Measurements from ENCODE around the gene PNPLA6.

DNA sequence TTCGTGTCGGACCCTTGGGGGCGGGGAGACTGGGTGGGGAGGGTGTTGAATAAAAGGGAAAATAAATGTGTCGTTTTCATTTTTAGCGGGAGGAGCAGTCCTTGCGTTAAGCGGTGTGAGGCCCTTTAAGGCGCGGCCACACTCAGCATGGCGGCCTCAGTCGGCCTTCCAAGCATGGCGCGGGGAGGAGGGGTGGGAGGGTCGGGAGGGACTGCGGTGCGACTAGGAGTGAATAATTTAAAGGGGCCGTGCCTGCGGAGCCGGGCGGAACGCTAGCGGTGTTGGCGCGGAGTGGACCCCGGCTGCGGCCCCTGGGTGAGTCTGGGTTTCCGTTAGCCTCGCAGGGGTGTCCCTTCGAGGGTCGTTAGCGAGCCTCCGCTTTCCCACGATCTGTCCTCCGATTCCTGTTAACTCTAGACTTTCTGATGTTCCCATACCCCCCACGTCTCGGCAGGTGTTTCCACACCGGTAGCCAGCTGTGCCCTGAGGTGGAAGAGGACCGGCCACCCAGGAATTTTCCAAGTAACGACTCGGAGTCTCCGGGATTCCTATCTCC lies 1.5 kb upstream of the PNPLA6 start:
- TF ChIP-seq, protein P1, sequence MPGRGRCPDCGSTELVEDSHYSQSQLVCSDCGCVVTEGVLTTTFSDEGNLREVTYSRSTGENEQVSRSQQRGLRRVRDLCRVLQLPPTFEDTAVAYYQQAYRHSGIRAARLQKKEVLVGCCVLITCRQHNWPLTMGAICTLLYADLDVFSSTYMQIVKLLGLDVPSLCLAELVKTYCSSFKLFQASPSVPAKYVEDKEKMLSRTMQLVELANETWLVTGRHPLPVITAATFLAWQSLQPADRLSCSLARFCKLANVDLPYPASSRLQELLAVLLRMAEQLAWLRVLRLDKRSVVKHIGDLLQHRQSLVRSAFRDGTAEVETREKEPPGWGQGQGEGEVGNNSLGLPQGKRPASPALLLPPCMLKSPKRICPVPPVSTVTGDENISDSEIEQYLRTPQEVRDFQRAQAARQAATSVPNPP (IDR thresholded peaks at IDR 0.05; ENCODE audit: borderline replicate concordance, insufficient read depth, insufficient read length), result no peak
- TF ChIP-seq KDM1A (IDR thresholded peaks at IDR 0.05) (no peak), ZFX (CRISPR knock-in tag; IDR thresholded peaks at IDR 0.05) (peak; percentile 41), CTCF (IDR thresholded peaks at IDR 0.05 in 2 of 3, conservative IDR thresholded peaks at IDR 0.05 in 1 of 3; ENCODE audit: insufficient read depth in 2 of 3, low read depth in 1 of 3, low read length in 3 of 3) (no peak), ZBTB1 (CRISPR knock-in tag; IDR thresholded peaks at IDR 0.05; ENCODE audit: borderline replicate concordance, low read depth) (no peak), EGR1 (conservative IDR thresholded peaks at IDR 0.05) (no peak), FOXK2 (conservative IDR thresholded peaks at IDR 0.05 in 1 of 2, IDR thresholded peaks at IDR 0.05 in 1 of 2; ENCODE audit: low read depth in 2 of 2) (no peak), MXI1 (IDR thresholded peaks at IDR 0.05; ENCODE audit: low read depth, low read length) (no peak), TEAD1 (CRISPR knock-in tag; IDR thresholded peaks at IDR 0.05) (no peak), FOS (IDR thresholded peaks at IDR 0.05; ENCODE audit: extremely low read depth, insufficient read length) (no peak), SMAD2 (IDR thresholded peaks at IDR 0.05; ENCODE audit: low read depth, low read length) (no peak), TEAD4 (IDR thresholded peaks at IDR 0.05; ENCODE audit: low read length) (no peak), TEAD4 (CRISPR knock-in tag; IDR thresholded peaks at IDR 0.05; ENCODE audit: borderline replicate concordance) (no peak)
